Activated CD8-positive, alpha-beta T cell treated with anti-CD3 and anti-CD28 coated beads for 36 hours (primary cell): ENCODE results near the gene FAM204A. TPM values are rescaled to one million over a fixed set of nuclear protein-coding genes. Genes with fewer than 3 reads are reported as not detected.

Experiments used
- ATAC-seq: fragments of 200-7000 bp; cut with Tn5 transposase; one replicate; pipeline ENCODE4 v1.10.0; 2021; ENCODE audit warnings: mild to moderate bottlenecking, moderate library complexity
- CTCF ChIA-PET: fragments of 350-600 bp; sonication (Branson Sonifier 250); formaldehyde crosslinking; loops from one replicate; lab custom pipeline; 2021; ENCODE audit warnings: antibody characterized with exemption; lab: Charles Lee
- POLR2A ChIA-PET: fragments of 350-600 bp; sonication (Branson Sonifier 250); formaldehyde crosslinking; loops from one replicate; lab custom pipeline; 2021; ENCODE audit warnings: antibody characterized with exemption; lab: Charles Lee
- DNase-seq: peaks from one replicate; pipeline ENCODE4 v3.0.0-alpha.2; 2020
- H3K27ac Mint-ChIP-seq: one replicate; pipeline ENCODE4 v1.8.0; 2021; ENCODE audit warnings: mild to moderate bottlenecking, mixed read lengths
- H3K27me3 Mint-ChIP-seq: one replicate; pipeline ENCODE4 v1.8.0; 2021; ENCODE audit warnings: mixed read lengths
- H3K36me3 Mint-ChIP-seq: one replicate; pipeline ENCODE4 v1.8.0; 2021; ENCODE audit warnings: low read depth, mixed read lengths
- H3K4me1 Mint-ChIP-seq: one replicate; pipeline ENCODE4 v1.8.0; 2021; ENCODE audit warnings: low read depth, mixed read lengths
- H3K4me3 Mint-ChIP-seq: one replicate; pipeline ENCODE4 v1.8.0; 2021; ENCODE audit warnings: mild to moderate bottlenecking, moderate library complexity, mixed read lengths
- H3K9me3 Mint-ChIP-seq: one replicate; pipeline ENCODE4 v1.8.0; 2021; ENCODE audit warnings: mixed read lengths
- CTCF ChIP-seq: fragments of 200-600 bp; IDR thresholded peaks from one replicate; pipeline ENCODE4 v1.8.0; 2022; ENCODE audit warnings: antibody characterized with exemption, mild to moderate bottlenecking
- intact Hi-C: fragments of 100-400 bp; cut with micrococcal nuclease; formaldehyde crosslinking; loops from one replicate; pipeline ENCODE4 v1.10.0; 2022
- total RNA-seq, 2 experiments: library from RNA; stranded (reverse); gene quantifications; one replicate each; pipeline ENCODE4 v1.2.3, GENCODE V29; 2021

The FAM204A gene
- total RNA-seq, 2 experiments from 2014 or later, result 56.0 to 64.1 TPM

- no peaks in the 10 kb centered on the region for H3K9me3 Mint-ChIP-seq
- CTCF ChIA-PET, result no interaction called here
- intact Hi-C loops, result no loop called here
- H3K27ac Mint-ChIP-seq, result no peak overlapping the region
- H3K4me1 Mint-ChIP-seq, result no peaks in the 10 kb centered on the region
- peaks cover 22% of the 10 kb centered on the region for H3K36me3 Mint-ChIP-seq
- TF ChIP-seq CTCF, result no peak
- no peak overlapping the region for H3K4me3 Mint-ChIP-seq
- POLR2A ChIA-PET, result interaction anchor here (1.0 kb wide), 1 partner anchor 12 kb away, joined by 3 read pairs; no protein-coding TSS in a partner anchor
- no peak for ATAC-seq
- H3K27me3 Mint-ChIP-seq, result no peaks in the 10 kb centered on the region
- no peak for DNase-seq
Measured at GRCh38 chr10:118307859-118308258, 34.3 kb downstream of the FAM204A start.

GRCh38 chr10:118307220-118307619 is 34.9 kb downstream of the FAM204A start:
- Mint-ChIP-seq H3K4me1 (no peaks in the 10 kb centered on the region), H3K27ac (no peak overlapping the region), H3K4me3 (no peak overlapping the region), H3K9me3 (no peaks in the 10 kb centered on the region), H3K36me3 (peaks cover 21% of the 10 kb centered on the region), H3K27me3 (no peaks in the 10 kb centered on the region)
- ChIA-PET CTCF (no interaction called here), POLR2A (interaction anchor here (1.0 kb wide), 1 partner anchor 11 kb away, joined by 3 read pairs; no protein-coding TSS in a partner anchor)
- ATAC-seq (no peak), DNase-seq (no peak)
- TF ChIP-seq CTCF, result no peak
- intact Hi-C loops, result no loop called here

- Mint-ChIP-seq H3K9me3 (no peaks in the 10 kb centered on the region), H3K27ac (no peak overlapping the region), H3K4me1 (no peaks in the 10 kb centered on the region), H3K27me3 (no peaks in the 10 kb centered on the region), H3K36me3 (peaks cover 18% of the 10 kb centered on the region), H3K4me3 (no peak overlapping the region)
- ATAC-seq (no peak), DNase-seq (no peak)
- ChIA-PET CTCF (no interaction called here), POLR2A (interaction anchor here (2.0 kb wide), 1 partner anchor 8 kb away, joined by 6 read pairs; no protein-coding TSS in a partner anchor)
- intact Hi-C loops, result no loop called here
- TF ChIP-seq CTCF, result no peak
Measured at GRCh38 chr10:118305730-118306129, 36.4 kb downstream of the FAM204A start.

GRCh38 chr10:118304521-118304920 is 37.6 kb downstream of the FAM204A start:
- ATAC-seq, result no peak
- CTCF ChIA-PET, result no interaction called here
- no peak for TF ChIP-seq CTCF

GRCh38 chr10:118301211-118301610 is 40.9 kb downstream of the FAM204A start:
- no peak for ATAC-seq
- H3K36me3 Mint-ChIP-seq, result peaks cover 8% of the 10 kb centered on the region
- no peak overlapping the region for H3K27ac Mint-ChIP-seq
- H3K4me1 Mint-ChIP-seq, result no peaks in the 10 kb centered on the region
- CTCF ChIA-PET, result no interaction called here
- intact Hi-C loops, result no loop called here
- no peaks in the 10 kb centered on the region for H3K9me3 Mint-ChIP-seq
- H3K27me3 Mint-ChIP-seq, result no peaks in the 10 kb centered on the region
- DNase-seq, result no peak
- POLR2A ChIA-PET, result no interaction called here
- TF ChIP-seq CTCF, result no peak
- H3K4me3 Mint-ChIP-seq, result no peak overlapping the region

More at GRCh38 chr10:118304521-118304920, 37.6 kb downstream of the FAM204A start:
- no peaks in the 10 kb centered on the region for H3K4me1 Mint-ChIP-seq
- POLR2A ChIA-PET, result no interaction called here
- no peak overlapping the region for H3K27ac Mint-ChIP-seq
- H3K4me3 Mint-ChIP-seq, result no peak overlapping the region
- no peaks in the 10 kb centered on the region for H3K27me3 Mint-ChIP-seq
- intact Hi-C loops, result no loop called here
- no peaks in the 10 kb centered on the region for H3K9me3 Mint-ChIP-seq
- DNase-seq, result no peak
- peaks cover 15% of the 10 kb centered on the region for H3K36me3 Mint-ChIP-seq
